ENCODE data around the gene TPP2. TPM values are rescaled to one million over a fixed set of nuclear protein-coding genes. Genes with fewer than 3 reads are reported as not detected.

TPP2 gene
- total RNA-seq, 2 experiments from 2014 or later = 31.1 to 36.3 TPM

GRCh38 chr13:102704238-102705058 is 107.7 kb downstream of the TPP2 start:
- no peak overlapping the region for H3K27ac ChIP-seq (ENCODE audit: low read depth, low read length, poor library complexity, severe bottlenecking)
- no peaks in the 10 kb centered on the region for H3K9me2 ChIP-seq (ENCODE audit: insufficient read depth, low read length)
- no TSS peak for BruUV-seq (replicated peaks)
- DNase-seq (ENCODE audit: low spot score) = no peak
- H3K9me3 ChIP-seq (ENCODE audit: low read length) = no peaks in the 10 kb centered on the region
- H4K20me1 ChIP-seq (ENCODE audit: insufficient read depth, low read length) = no peaks in the 10 kb centered on the region
- ChIA-PET CTCF (ENCODE audit: unreplicated experiment) (no interaction called here), POLR2A (no interaction called here)
- TF ChIP-seq EZH2phosphoT487 (IDR thresholded peaks at IDR 0.05; ENCODE audit: borderline replicate concordance, low read depth, low read length) = no peak
- TF ChIP-seq, protein P1, sequence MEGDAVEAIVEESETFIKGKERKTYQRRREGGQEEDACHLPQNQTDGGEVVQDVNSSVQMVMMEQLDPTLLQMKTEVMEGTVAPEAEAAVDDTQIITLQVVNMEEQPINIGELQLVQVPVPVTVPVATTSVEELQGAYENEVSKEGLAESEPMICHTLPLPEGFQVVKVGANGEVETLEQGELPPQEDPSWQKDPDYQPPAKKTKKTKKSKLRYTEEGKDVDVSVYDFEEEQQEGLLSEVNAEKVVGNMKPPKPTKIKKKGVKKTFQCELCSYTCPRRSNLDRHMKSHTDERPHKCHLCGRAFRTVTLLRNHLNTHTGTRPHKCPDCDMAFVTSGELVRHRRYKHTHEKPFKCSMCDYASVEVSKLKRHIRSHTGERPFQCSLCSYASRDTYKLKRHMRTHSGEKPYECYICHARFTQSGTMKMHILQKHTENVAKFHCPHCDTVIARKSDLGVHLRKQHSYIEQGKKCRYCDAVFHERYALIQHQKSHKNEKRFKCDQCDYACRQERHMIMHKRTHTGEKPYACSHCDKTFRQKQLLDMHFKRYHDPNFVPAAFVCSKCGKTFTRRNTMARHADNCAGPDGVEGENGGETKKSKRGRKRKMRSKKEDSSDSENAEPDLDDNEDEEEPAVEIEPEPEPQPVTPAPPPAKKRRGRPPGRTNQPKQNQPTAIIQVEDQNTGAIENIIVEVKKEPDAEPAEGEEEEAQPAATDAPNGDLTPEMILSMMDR (conservative IDR thresholded peaks at IDR 0.05; ENCODE audit: low read length) = no peak
- H3K4me1 ChIP-seq (ENCODE audit: insufficient read depth, low read length, poor library complexity, severe bottlenecking) = no peaks in the 10 kb centered on the region
- H3K4me3 ChIP-seq (ENCODE audit: low read depth, low read length, poor library complexity, severe bottlenecking) = no peak overlapping the region
- H3K36me3 ChIP-seq (ENCODE audit: insufficient read depth, low read length) = no peaks in the 10 kb centered on the region
- intact Hi-C loops (cut with micrococcal nuclease; ENCODE audit: unreplicated experiment) = no loop called here
- H2AFZ ChIP-seq (ENCODE audit: low read length) = no peak overlapping the region
- H3K4me2 ChIP-seq (ENCODE audit: low read length) = no peak overlapping the region
- no peaks in the 10 kb centered on the region for H3K79me2 ChIP-seq (ENCODE audit: insufficient read depth, low read depth, low read length)

GRCh38 chr13:102707467-102707866 is 110.7 kb downstream of the TPP2 start:
- no peaks in the 10 kb centered on the region for H3K9me2 ChIP-seq (ENCODE audit: insufficient read depth, low read length)
- intact Hi-C loops (cut with micrococcal nuclease; ENCODE audit: unreplicated experiment) = no loop called here
- no peaks in the 10 kb centered on the region for H3K79me2 ChIP-seq (ENCODE audit: insufficient read depth, low read depth, low read length)
- no peak for DNase-seq (ENCODE audit: low spot score)
- CTCF ChIA-PET (ENCODE audit: unreplicated experiment) = no interaction called here
- no peak overlapping the region for H3K27ac ChIP-seq (ENCODE audit: low read depth, low read length, poor library complexity, severe bottlenecking)
- no peak overlapping the region for H2AFZ ChIP-seq (ENCODE audit: low read length)
- H4K20me1 ChIP-seq (ENCODE audit: insufficient read depth, low read length) = no peaks in the 10 kb centered on the region
- H3K4me2 ChIP-seq (ENCODE audit: low read length) = no peak overlapping the region
- H3K9me3 ChIP-seq (ENCODE audit: low read length) = no peaks in the 10 kb centered on the region
- H3K36me3 ChIP-seq (ENCODE audit: insufficient read depth, low read length) = no peaks in the 10 kb centered on the region
- POLR2A ChIA-PET = no interaction called here
- H3K4me3 ChIP-seq (ENCODE audit: low read depth, low read length, poor library complexity, severe bottlenecking) = no peak overlapping the region
- no TSS peak for BruUV-seq (replicated peaks)
- TF ChIP-seq, protein P1 (conservative IDR thresholded peaks at IDR 0.05; ENCODE audit: low read length) = no peak
- TF ChIP-seq EZH2phosphoT487 (IDR thresholded peaks at IDR 0.05; ENCODE audit: borderline replicate concordance, low read depth, low read length) = no peak
- no peaks in the 10 kb centered on the region for H3K4me1 ChIP-seq (ENCODE audit: insufficient read depth, low read length, poor library complexity, severe bottlenecking)

DNA sequence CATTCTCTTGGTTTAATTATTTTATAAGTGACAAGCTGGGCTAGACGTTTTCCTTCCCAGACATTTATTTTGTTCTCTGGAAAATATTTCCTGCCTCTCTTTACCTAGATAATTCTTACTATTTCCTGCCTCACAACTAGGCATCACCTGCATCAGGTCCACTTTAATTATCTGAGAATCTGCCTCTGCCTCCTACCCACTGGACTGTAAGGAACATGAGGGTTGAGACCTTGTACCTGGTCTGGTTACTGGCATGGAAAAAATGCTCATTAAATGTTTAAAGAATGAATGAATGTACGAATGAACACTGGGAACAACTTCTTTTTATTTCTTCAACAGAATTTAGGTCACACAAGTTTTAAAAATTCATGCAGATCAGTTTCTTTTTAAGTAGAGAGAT is 111.4 kb downstream of the TPP2 start:
- H3K9me3 ChIP-seq (ENCODE audit: low read length) = no peaks in the 10 kb centered on the region
- BruUV-seq (replicated peaks) = no TSS peak
- H2AFZ ChIP-seq (ENCODE audit: low read length) = no peak overlapping the region
- H3K4me2 ChIP-seq (ENCODE audit: low read length) = no peak overlapping the region
- H4K20me1 ChIP-seq (ENCODE audit: insufficient read depth, low read length) = no peaks in the 10 kb centered on the region
- intact Hi-C loops (cut with micrococcal nuclease; ENCODE audit: unreplicated experiment) = no loop called here
- H3K4me3 ChIP-seq (ENCODE audit: low read depth, low read length, poor library complexity, severe bottlenecking) = no peak overlapping the region
- no peaks in the 10 kb centered on the region for H3K79me2 ChIP-seq (ENCODE audit: insufficient read depth, low read depth, low read length)
- H3K4me1 ChIP-seq (ENCODE audit: insufficient read depth, low read length, poor library complexity, severe bottlenecking) = no peaks in the 10 kb centered on the region
- TF ChIP-seq EZH2phosphoT487 (IDR thresholded peaks at IDR 0.05; ENCODE audit: borderline replicate concordance, low read depth, low read length) = no peak
- TF ChIP-seq, protein P1 (conservative IDR thresholded peaks at IDR 0.05; ENCODE audit: low read length) = no peak
- POLR2A ChIA-PET = interaction anchor here (1.2 kb wide), 1 partner anchor 30 kb away, joined by 5 read pairs; no protein-coding TSS in a partner anchor
- H3K36me3 ChIP-seq (ENCODE audit: insufficient read depth, low read length) = no peaks in the 10 kb centered on the region
- no peaks in the 10 kb centered on the region for H3K9me2 ChIP-seq (ENCODE audit: insufficient read depth, low read length)
- DNase-seq (ENCODE audit: low spot score) = no peak
- no peak overlapping the region for H3K27ac ChIP-seq (ENCODE audit: low read depth, low read length, poor library complexity, severe bottlenecking)
- CTCF ChIA-PET (ENCODE audit: unreplicated experiment) = no interaction called here
